Endothelial cell of umbilical vein (primary cell): ENCODE data around the gene PCBP1. TPM values are rescaled to one million over a fixed set of nuclear protein-coding genes. Genes with fewer than 3 reads are reported as not detected.
"Not testable (repeated sequence)": the region's sequence is repeated elsewhere in the genome, so short reads cannot be mapped to it uniquely, and the experiment has no call there.

Experiments
- BruUV-seq: library from RNA; stranded (reverse); fragments of 400-500 nt; replicated peaks from 2 replicates; lab custom pipeline; 2021; lab: Mats Ljungman, UMichigan
- CTCF ChIA-PET: fragments of 300-600, 350-600 bp; sonication (Branson Sonifier 250); formaldehyde crosslinking; loops from one replicate; lab custom pipeline; 2021; ENCODE audit warnings: antibody characterized with exemption, inconsistent platforms; lab: Charles Lee
- POLR2A ChIA-PET: fragments of 300-600, 350-600 bp; sonication (Branson Sonifier 250); formaldehyde crosslinking; loops from one replicate; lab custom pipeline; 2021; ENCODE audit warnings: antibody characterized with exemption, inconsistent platforms; lab: Charles Lee
- DNase-seq: peaks from one replicate; pipeline ENCODE4 v3.0.0-alpha.2; 2011; ENCODE audit warnings: low read depth, low spot score
- FAIRE-seq: peaks from 2 replicates; lab custom pipeline; 2011; peaks lifted over from hg19 to GRCh38; lab: Jason Lieb, UNC
- H2AFZ ChIP-seq: 2 replicates; pipeline ENCODE4 v1.6.0; 2012; ENCODE audit warnings: low read depth, low read length, control low read depth, inconsistent platforms
- H3K27ac ChIP-seq: 2 replicates; pipeline ENCODE4 v1.5.1; 2011; ENCODE audit warnings: low read depth, mild to moderate bottlenecking, control low read depth, low read length, moderate library complexity; ENCODE audit not compliant: insufficient read depth
- H3K27me3 ChIP-seq, 2 experiments: 2 replicates each; pipeline versions ENCODE4 v1.6.0 to v1.6.1; 2011; ENCODE audit warnings: low read length in 2 of 2, mixed read lengths in 1 of 2; ENCODE audit not compliant: control insufficient read depth in 2 of 2, insufficient read depth in 2 of 2
- H3K36me3 ChIP-seq, 2 experiments: 2 replicates in 1 of 2; 3 replicates in 1 of 2; pipeline ENCODE4 v1.5.1; 2011; ENCODE audit warnings: low read length in 2 of 2, mild to moderate bottlenecking in 1 of 2, moderate library complexity in 1 of 2; ENCODE audit not compliant: control insufficient read depth in 2 of 2, insufficient read depth in 2 of 2; ENCODE audit errors: extremely low read depth in 1 of 2
- H3K4me1 ChIP-seq: 3 replicates; pipeline ENCODE4 v1.5.1; 2011; ENCODE audit warnings: mild to moderate bottlenecking, low read length; ENCODE audit not compliant: control insufficient read depth, insufficient read depth; ENCODE audit errors: extremely low read depth
- H3K4me2 ChIP-seq: 2 replicates; pipeline ENCODE4 v1.6.1; 2011; ENCODE audit warnings: low read length, control low read depth, mixed read lengths; ENCODE audit not compliant: insufficient read depth
- H3K4me3 ChIP-seq, 3 experiments: fragments of 200-600 bp in 1 of 3; sonication (generic), shearing (Covaris generic) in 1 of 3; replicated peaks in 1 of 3; 2 replicates each; pipeline ENCODE4 v1.5.1; 2011 to 2016; ENCODE audit warnings: control low read depth in 3 of 3, low read length in 3 of 3, mild to moderate bottlenecking in 2 of 3, inconsistent platforms in 1 of 3, low read depth in 1 of 3, moderate library complexity in 1 of 3; ENCODE audit not compliant: insufficient read depth in 1 of 3
- H3K79me2 ChIP-seq: 2 replicates; pipeline ENCODE4 v1.6.0; 2012; ENCODE audit warnings: low read length, inconsistent platforms; ENCODE audit not compliant: control insufficient read depth, insufficient read depth
- H3K9ac ChIP-seq: replicated peaks from 2 replicates; pipeline ENCODE3; 2011; ENCODE audit warnings: low read length, control low read depth; ENCODE audit not compliant: insufficient read depth; ENCODE audit errors: extremely low read depth
- H3K9me1 ChIP-seq: replicated peaks from 3 replicates; pipeline ENCODE4 v1.6.0; 2011; ENCODE audit warnings: mild to moderate bottlenecking, low read length; ENCODE audit not compliant: control insufficient read depth, insufficient read depth; ENCODE audit errors: extremely low read depth
- H3K9me3 ChIP-seq: replicated peaks from 2 replicates; pipeline ENCODE4 v1.5.1; 2012; ENCODE audit warnings: low read length, inconsistent platforms; ENCODE audit not compliant: control insufficient read depth, insufficient read depth
- H4K20me1 ChIP-seq: replicated peaks from 2 replicates; pipeline ENCODE3; 2011; ENCODE audit warnings: mild to moderate bottlenecking, low read length; ENCODE audit not compliant: control insufficient read depth, insufficient read depth; ENCODE audit errors: extremely low read depth
- CTCF ChIP-seq, 2 donors: IDR thresholded peaks; 1 replicate in 1 of 2; 2 replicates in 1 of 2; pipeline ENCODE4 v1.5.1; 2011; ENCODE audit warnings: low read length in 2 of 2, mild to moderate bottlenecking in 2 of 2, moderate library complexity in 2 of 2, control low read depth in 1 of 2, inconsistent platforms in 1 of 2, low read depth in 1 of 2; ENCODE audit not compliant: insufficient read depth in 1 of 2; ENCODE audit errors: extremely low read depth in 1 of 2
- EZH2 ChIP-seq: IDR thresholded peaks from 2 replicates; pipeline ENCODE4 v1.6.1; 2012; ENCODE audit warnings: borderline replicate concordance, low read depth, mild to moderate bottlenecking, moderate library complexity, low read length, inconsistent platforms; ENCODE audit not compliant: severe bottlenecking
- FOS ChIP-seq: IDR thresholded peaks from 2 replicates; pipeline ENCODE4 v1.6.1; 2011; ENCODE audit warnings: mild to moderate bottlenecking, low read length, moderate library complexity, borderline replicate concordance; ENCODE audit not compliant: insufficient read depth
- GATA2 ChIP-seq: IDR thresholded peaks from 2 replicates; pipeline ENCODE4 v1.7.0; 2011; ENCODE audit warnings: low read depth, mild to moderate bottlenecking, moderate library complexity, mixed read lengths, low read length; ENCODE audit not compliant: insufficient read length, insufficient read depth
- JUN ChIP-seq: IDR thresholded peaks from 2 replicates; pipeline ENCODE4 v1.6.1; 2011; ENCODE audit warnings: borderline replicate concordance, low read depth; ENCODE audit not compliant: insufficient read length, insufficient read depth
- MAX ChIP-seq: IDR thresholded peaks from 2 replicates; pipeline ENCODE4 v1.6.1; 2011; ENCODE audit not compliant: insufficient read depth, insufficient read length
- MYC ChIP-seq: IDR thresholded peaks from one replicate; pipeline ENCODE4 v1.6.1; 2011; ENCODE audit warnings: mild to moderate bottlenecking, low read depth, low read length
- POLR2A ChIP-seq: IDR thresholded peaks from 2 replicates; pipeline ENCODE4 v1.6.1; 2012; ENCODE audit warnings: low read depth, mild to moderate bottlenecking, control low read depth, low read length
- POLR2AphosphoS5 ChIP-seq: IDR thresholded peaks from 2 replicates; pipeline ENCODE4 v1.6.1; 2012; ENCODE audit warnings: low read depth, mild to moderate bottlenecking, control low read depth, low read length, moderate library complexity; ENCODE audit not compliant: insufficient read depth
- dilution Hi-C: fragments of 300-500 bp; cut with MboI; formaldehyde crosslinking; loops from one replicate; pipeline ENCODE4 v1.15.0; 2019; ENCODE audit warnings: low sequenced_read_pairs; ENCODE audit not compliant: extremely low pct_ligation_motif_present
- intact Hi-C: fragments of 100-400 bp; cut with micrococcal nuclease; formaldehyde crosslinking; loops from one replicate; pipeline ENCODE4 v1.10.0; 2022
- polyA plus RNA-seq, 4 experiments: library from polyadenylated mRNA; depleted of rRNA in 3 of 4; stranded (reverse) in 3 of 4; unstranded in 1 of 4; fragments of >200 nt; gene quantifications; 2 replicates each; pipeline versions ENCODE4 v1.2.1 to v1.2.3, GENCODE V29; 2011 to 2012; ENCODE audit warnings: missing spikeins in 1 of 4
- total RNA-seq: library from RNA; stranded (reverse); gene quantifications from 2 replicates; pipeline ENCODE4 v1.2.3, GENCODE V29; 2021

The PCBP1 gene
- total and polyA plus RNA-seq, 2 donors (not counting 3 experiments of a cell fraction or from before 2014, with no cell fraction given), result 196 to 360 TPM

DNA sequence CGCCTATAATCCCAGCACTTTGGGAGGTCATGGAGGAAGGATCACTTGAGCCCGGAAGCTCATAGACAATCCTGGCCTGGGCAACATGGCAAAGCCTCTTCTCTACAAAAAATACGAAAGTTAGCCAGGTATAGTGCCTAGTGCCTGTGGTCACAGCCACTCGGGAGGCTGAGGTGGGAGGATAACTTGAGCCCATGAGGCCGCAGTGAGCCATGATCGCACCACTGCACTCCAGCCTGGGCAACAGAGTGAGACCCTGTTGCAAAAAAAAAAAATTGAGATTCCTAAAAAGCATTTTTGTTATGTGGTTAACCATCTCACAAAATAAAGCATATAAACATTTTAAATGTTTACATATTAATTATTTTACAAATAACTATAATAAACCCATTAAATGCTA lies 13.9 kb downstream of the PCBP1 start:
- Histone ChIP-seq H3K36me3 (no peaks in the 10 kb centered on the region), H3K9me3 (no peaks in the 10 kb centered on the region), H4K20me1 (no peaks in the 10 kb centered on the region), H3K9me1 (no peaks in the 10 kb centered on the region), H3K27me3 (no peaks in the 10 kb centered on the region), H3K4me3 (no peak overlapping the region), H3K9ac (no peak overlapping the region), H3K27ac (no peak overlapping the region), H3K79me2 (no peaks in the 10 kb centered on the region), H3K4me1 (no peaks in the 10 kb centered on the region), H3K4me2 (no peak overlapping the region), H2AFZ (no peak overlapping the region)
- intact Hi-C loops, result no loop called here
- DNase-seq (no peak), FAIRE-seq (no peak)
- POLR2A ChIA-PET, result no interaction called here
- dilution Hi-C loops, result no loop called here
- TF ChIP-seq EZH2 (no peak), POLR2AphosphoS5 (no peak), MAX (no peak), GATA2 (no peak), CTCF (IDR thresholded peaks at IDR 0.05; ENCODE audit: extremely low read depth in 1 of 2, insufficient read depth in 1 of 2, low read depth in 1 of 2, low read length in 2 of 2) (no peak), MYC (no peak), JUN (no peak), POLR2A (no peak), FOS (no peak)
- CTCF ChIA-PET, result no interaction called here
- BruUV-seq, result no TSS peak

GRCh38 chr2:70101686-70102085 lies 14.4 kb downstream of the PCBP1 start:
- BruUV-seq, H3K4me2 ChIP-seq, H3K27me3 ChIP-seq, H3K9ac ChIP-seq, CTCF ChIA-PET, H3K4me1 ChIP-seq, dilution Hi-C loops, H3K36me3 ChIP-seq, POLR2A ChIA-PET, H3K9me3 ChIP-seq, intact Hi-C loops, H3K9me1 ChIP-seq, H3K79me2 ChIP-seq, DNase-seq, H3K27ac ChIP-seq, H3K4me3 ChIP-seq, FAIRE-seq, H2AFZ ChIP-seq, H4K20me1 ChIP-seq: not testable (repeated sequence)

DNA sequence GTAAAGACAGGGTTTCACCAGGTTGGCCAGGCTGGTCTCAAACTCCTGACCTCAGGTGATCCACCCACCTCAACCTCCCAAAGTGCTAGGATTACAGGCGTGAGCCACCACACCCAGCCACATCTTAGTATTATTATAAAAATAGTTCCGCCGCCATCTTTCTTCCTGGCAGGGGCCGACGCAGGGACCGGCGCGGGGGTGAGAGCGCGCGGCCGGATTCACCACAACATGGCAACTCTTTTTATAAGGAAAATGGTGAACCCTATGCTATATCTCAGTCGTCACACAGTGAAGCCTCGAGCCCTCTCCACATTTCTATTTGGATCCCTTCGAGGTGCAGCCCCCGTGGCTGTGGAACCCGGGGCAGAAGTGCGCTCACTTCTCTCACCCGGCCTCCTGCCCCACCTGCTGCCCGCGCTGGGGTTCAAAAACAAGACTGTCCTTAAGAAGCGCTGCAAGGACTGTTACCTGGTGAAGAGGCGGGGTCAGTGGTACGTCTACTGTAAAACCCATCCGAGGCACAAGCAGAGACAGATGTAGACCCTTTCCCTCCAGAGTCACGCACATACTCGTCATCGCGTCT lies 15.1 kb downstream of the PCBP1 start:
- H3K4me3 ChIP-seq, H4K20me1 ChIP-seq, BruUV-seq, H3K27ac ChIP-seq, H3K4me2 ChIP-seq, H3K9me3 ChIP-seq, FAIRE-seq, DNase-seq, H3K9me1 ChIP-seq, POLR2A ChIA-PET, dilution Hi-C loops, H2AFZ ChIP-seq, CTCF ChIA-PET, intact Hi-C loops, H3K4me1 ChIP-seq, H3K79me2 ChIP-seq, H3K36me3 ChIP-seq, H3K27me3 ChIP-seq, H3K9ac ChIP-seq: not testable (repeated sequence)
